Measurements from ENCODE around the gene CNTN4. TPM values are rescaled to one million over a fixed set of nuclear protein-coding genes. Genes with fewer than 3 reads are reported as not detected.
A peak's percentile ranks its signal among the peaks of the same experiment; 100 is the strongest.

CNTN4 gene
- total RNA-seq, 1 donor from 2014 or later, result 5.2 TPM

DNA sequence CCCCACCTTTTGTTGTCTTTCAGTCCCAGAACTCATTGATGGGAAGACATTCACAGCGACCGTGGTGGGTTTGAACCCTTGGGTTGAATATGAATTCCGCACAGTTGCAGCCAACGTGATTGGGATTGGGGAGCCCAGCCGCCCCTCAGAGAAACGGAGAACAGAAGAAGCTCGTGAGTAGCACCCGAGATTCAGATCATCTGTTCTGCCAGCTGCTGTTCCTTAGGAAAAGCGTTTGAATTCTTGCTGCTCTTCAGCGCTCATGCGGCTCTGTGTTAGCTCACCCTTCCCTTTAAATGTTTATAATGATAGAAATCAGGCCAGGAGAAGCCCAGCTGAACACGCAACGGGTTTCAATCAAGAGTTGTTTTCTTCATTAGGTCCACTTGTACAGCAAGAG, 938.5 kb downstream of the CNTN4 start:
- Histone ChIP-seq H3K4me1 (peaks cover 16% of the 10 kb centered on the region), H3K27ac (no peak overlapping the region), H3K9me3 (ENCODE audit: low read depth) (no peaks in the 10 kb centered on the region), H3K4me3 (no peak overlapping the region), H3K4me2 (no peak overlapping the region), H3K36me3 (no peaks in the 10 kb centered on the region), H3K79me2 (ENCODE audit: low read depth) (no peaks in the 10 kb centered on the region), H3K9ac (no peak overlapping the region), H3F3A (ENCODE audit: low read depth) (no peaks in the 10 kb centered on the region), H2AFZ (replicated peaks) (no peak overlapping the region), H3K27me3 (no peaks in the 10 kb centered on the region), H4K20me1 (ENCODE audit: low read depth) (no peaks in the 10 kb centered on the region)
- TF ChIP-seq, protein P1, sequence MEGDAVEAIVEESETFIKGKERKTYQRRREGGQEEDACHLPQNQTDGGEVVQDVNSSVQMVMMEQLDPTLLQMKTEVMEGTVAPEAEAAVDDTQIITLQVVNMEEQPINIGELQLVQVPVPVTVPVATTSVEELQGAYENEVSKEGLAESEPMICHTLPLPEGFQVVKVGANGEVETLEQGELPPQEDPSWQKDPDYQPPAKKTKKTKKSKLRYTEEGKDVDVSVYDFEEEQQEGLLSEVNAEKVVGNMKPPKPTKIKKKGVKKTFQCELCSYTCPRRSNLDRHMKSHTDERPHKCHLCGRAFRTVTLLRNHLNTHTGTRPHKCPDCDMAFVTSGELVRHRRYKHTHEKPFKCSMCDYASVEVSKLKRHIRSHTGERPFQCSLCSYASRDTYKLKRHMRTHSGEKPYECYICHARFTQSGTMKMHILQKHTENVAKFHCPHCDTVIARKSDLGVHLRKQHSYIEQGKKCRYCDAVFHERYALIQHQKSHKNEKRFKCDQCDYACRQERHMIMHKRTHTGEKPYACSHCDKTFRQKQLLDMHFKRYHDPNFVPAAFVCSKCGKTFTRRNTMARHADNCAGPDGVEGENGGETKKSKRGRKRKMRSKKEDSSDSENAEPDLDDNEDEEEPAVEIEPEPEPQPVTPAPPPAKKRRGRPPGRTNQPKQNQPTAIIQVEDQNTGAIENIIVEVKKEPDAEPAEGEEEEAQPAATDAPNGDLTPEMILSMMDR (IDR thresholded peaks at IDR 0.05), result no peak
- no peak for TF ChIP-seq EZH2 (IDR thresholded peaks at IDR 0.05)
- TF ChIP-seq EZH2phosphoT487 (IDR thresholded peaks at IDR 0.05), result no peak
- no peak overlapping the region for H3K27ac Mint-ChIP-seq
- peaks cover 28% of the 10 kb centered on the region for H3K4me1 Mint-ChIP-seq
- H3K9me3 Mint-ChIP-seq, result peaks cover 4% of the 10 kb centered on the region
- DNase-seq (ENCODE audit: low spot score), result no peak
- H3K27me3 Mint-ChIP-seq (ENCODE audit: insufficient read depth, low read depth), result peaks cover 2% of the 10 kb centered on the region
- H3K36me3 Mint-ChIP-seq, result peaks cover 16% of the 10 kb centered on the region
- no peak overlapping the region for H3K4me3 Mint-ChIP-seq

GRCh38 chr3:3038201-3038991, 939.7 kb downstream of the CNTN4 start:
- H3K4me2 ChIP-seq, result no peak overlapping the region
- TF ChIP-seq EZH2 (IDR thresholded peaks at IDR 0.05), result no peak
- TF ChIP-seq EZH2phosphoT487 (IDR thresholded peaks at IDR 0.05), result no peak
- TF ChIP-seq, protein P1 (IDR thresholded peaks at IDR 0.05), result no peak
- no peaks in the 10 kb centered on the region for H4K20me1 ChIP-seq (ENCODE audit: low read depth)
- DNase-seq (ENCODE audit: low spot score), result no peak
- H3K36me3 ChIP-seq, result no peaks in the 10 kb centered on the region
- no peak overlapping the region for H3K4me3 ChIP-seq
- H3K79me2 ChIP-seq (ENCODE audit: low read depth), result no peaks in the 10 kb centered on the region
- no peak overlapping the region for H3K27ac ChIP-seq
- peaks cover 21% of the 10 kb centered on the region for H3K4me1 Mint-ChIP-seq
- H3K4me3 Mint-ChIP-seq, result no peak overlapping the region
- H3K27ac Mint-ChIP-seq, result peak overlapping the region; percentile 48
- H3K4me1 ChIP-seq, result peaks cover 16% of the 10 kb centered on the region
- no peak overlapping the region for H2AFZ ChIP-seq (replicated peaks)
- H3K27me3 Mint-ChIP-seq (ENCODE audit: insufficient read depth, low read depth), result peaks cover 2% of the 10 kb centered on the region
- H3F3A ChIP-seq (ENCODE audit: low read depth), result no peaks in the 10 kb centered on the region
- H3K36me3 Mint-ChIP-seq, result peaks cover 16% of the 10 kb centered on the region
- H3K9ac ChIP-seq, result no peak overlapping the region
- H3K9me3 ChIP-seq (ENCODE audit: low read depth), result no peaks in the 10 kb centered on the region
- H3K9me3 Mint-ChIP-seq, result peaks cover 4% of the 10 kb centered on the region
- H3K27me3 ChIP-seq, result no peaks in the 10 kb centered on the region

- no peak overlapping the region for H3K27ac ChIP-seq
- Mint-ChIP-seq H3K27me3 (ENCODE audit: insufficient read depth, low read depth) (no peaks in the 10 kb centered on the region), H3K4me3 (no peak overlapping the region), H3K4me1 (no peaks in the 10 kb centered on the region), H3K9me3 (no peaks in the 10 kb centered on the region), H3K36me3 (no peaks in the 10 kb centered on the region), H3K27ac (no peak overlapping the region)
- no peaks in the 10 kb centered on the region for H3K79me2 ChIP-seq (ENCODE audit: low read depth)
- no peak for TF ChIP-seq EZH2phosphoT487 (IDR thresholded peaks at IDR 0.05)
- H3K9me3 ChIP-seq (ENCODE audit: low read depth), result no peaks in the 10 kb centered on the region
- H4K20me1 ChIP-seq (ENCODE audit: low read depth), result no peaks in the 10 kb centered on the region
- no peak overlapping the region for H2AFZ ChIP-seq (replicated peaks)
- no peaks in the 10 kb centered on the region for H3K36me3 ChIP-seq
- no peaks in the 10 kb centered on the region for H3K27me3 ChIP-seq
- no peak overlapping the region for H3K4me3 ChIP-seq
- H3K4me1 ChIP-seq, result no peaks in the 10 kb centered on the region
- no peaks in the 10 kb centered on the region for H3F3A ChIP-seq (ENCODE audit: low read depth)
- H3K9ac ChIP-seq, result no peak overlapping the region
- H3K4me2 ChIP-seq, result no peak overlapping the region
- no peak for DNase-seq (ENCODE audit: low spot score)
Measured at GRCh38 chr3:3053974-3054373, 955.3 kb downstream of the CNTN4 start.

DNA sequence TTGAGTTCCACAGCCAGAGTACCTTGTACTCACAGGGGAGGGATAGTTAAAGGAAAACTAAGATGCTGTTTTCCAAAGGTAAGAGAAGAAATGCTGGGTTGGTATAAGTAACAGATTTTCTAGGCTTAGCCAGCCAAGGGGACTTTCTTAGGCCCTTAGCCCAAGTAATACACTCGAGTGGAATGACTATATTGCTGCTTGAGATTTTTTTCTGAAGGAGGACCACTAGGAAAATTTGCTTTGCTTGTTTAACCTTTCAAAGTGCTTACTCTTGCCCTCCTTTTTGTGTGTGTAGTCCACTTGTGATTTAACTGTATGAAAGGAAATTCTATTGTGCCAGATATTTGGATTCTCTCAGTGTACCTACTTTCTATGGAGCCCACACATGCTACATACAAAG, 961.0 kb downstream of the CNTN4 start:
- H3K36me3 Mint-ChIP-seq, result no peaks in the 10 kb centered on the region
- Histone ChIP-seq H3K27me3 (no peaks in the 10 kb centered on the region), H3K4me3 (no peak overlapping the region), H3K9me3 (ENCODE audit: low read depth) (no peaks in the 10 kb centered on the region), H2AFZ (replicated peaks) (no peak overlapping the region), H4K20me1 (ENCODE audit: low read depth) (no peaks in the 10 kb centered on the region), H3K36me3 (no peaks in the 10 kb centered on the region), H3K9ac (no peak overlapping the region), H3K4me2 (peak overlapping the region; percentile 61), H3K4me1 (peaks cover 16% of the 10 kb centered on the region), H3K27ac (no peak overlapping the region), H3K79me2 (ENCODE audit: low read depth) (no peaks in the 10 kb centered on the region), H3F3A (ENCODE audit: low read depth) (no peaks in the 10 kb centered on the region)
- no peak overlapping the region for H3K27ac Mint-ChIP-seq
- no peaks in the 10 kb centered on the region for H3K9me3 Mint-ChIP-seq
- no peak for DNase-seq (ENCODE audit: low spot score)
- H3K27me3 Mint-ChIP-seq (ENCODE audit: insufficient read depth, low read depth), result no peaks in the 10 kb centered on the region
- H3K4me3 Mint-ChIP-seq, result no peak overlapping the region
- H3K4me1 Mint-ChIP-seq, result peaks cover 9% of the 10 kb centered on the region
- TF ChIP-seq EZH2phosphoT487 (IDR thresholded peaks at IDR 0.05) (no peak), EZH2 (IDR thresholded peaks at IDR 0.05) (no peak)
- TF ChIP-seq, protein P1 (IDR thresholded peaks at IDR 0.05), result no peak
